Stimulated activated CD4-positive, alpha-beta T cell treated with anti-CD3 and anti-CD28 coated beads, Interleukin-15, amount 100 ng/mL, for 48 hours (primary cell): ENCODE results near the gene CDS2.

ENCODE experiments used
- DNase-seq, 2 donors: peaks; one replicate each; pipeline ENCODE4 v3.0.0-alpha.2; 2020; ENCODE audit warnings: low read depth in 2 of 2

CDS2 gene

GRCh38 chr20:5119143-5119434 lies 7.7 kb upstream of the CDS2 start:
- DNase-seq = no peak

GRCh38 chr20:5119435-5120184 lies 7.2 kb upstream of the CDS2 start, which contains the start of gene PCNA:
Gene PCNA, minus strand, starts transcription at chr20:5119958. Its CDS starts 160 bp downstream, at chr20:5119798.
- peak; percentile 96 to 97 for DNase-seq

- no peak for DNase-seq
Measured at GRCh38 chr20:5120185-5120476, 6.7 kb upstream of the CDS2 start.

DNA sequence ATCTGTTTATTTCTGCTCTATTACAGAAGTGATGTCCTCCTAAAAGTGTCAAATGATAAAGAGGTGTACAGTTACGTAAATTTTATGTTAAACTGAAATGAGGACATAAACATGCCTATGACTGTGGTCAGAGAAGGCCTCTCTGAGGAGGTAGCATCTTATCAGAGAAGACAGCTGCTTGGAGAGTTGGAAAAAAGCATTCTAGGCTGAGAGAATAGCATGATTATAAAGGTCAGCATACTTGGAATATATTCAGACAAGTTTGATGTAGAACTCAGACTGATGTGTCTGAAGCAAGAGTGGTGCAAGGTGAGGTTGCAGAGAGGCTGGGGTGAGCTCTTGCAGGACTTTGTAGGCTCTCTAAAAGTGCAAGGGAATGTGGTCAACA lies 3.9 kb upstream of the CDS2 start:
- no peak for DNase-seq

GRCh38 chr20:5127204-5127858 lies 523 bp downstream of the CDS2 start:
- peak; percentile 64 to 66 for DNase-seq

- DNase-seq = no peak
Measured at GRCh38 chr20:5127859-5128424, 1.1 kb downstream of the CDS2 start.

DNA sequence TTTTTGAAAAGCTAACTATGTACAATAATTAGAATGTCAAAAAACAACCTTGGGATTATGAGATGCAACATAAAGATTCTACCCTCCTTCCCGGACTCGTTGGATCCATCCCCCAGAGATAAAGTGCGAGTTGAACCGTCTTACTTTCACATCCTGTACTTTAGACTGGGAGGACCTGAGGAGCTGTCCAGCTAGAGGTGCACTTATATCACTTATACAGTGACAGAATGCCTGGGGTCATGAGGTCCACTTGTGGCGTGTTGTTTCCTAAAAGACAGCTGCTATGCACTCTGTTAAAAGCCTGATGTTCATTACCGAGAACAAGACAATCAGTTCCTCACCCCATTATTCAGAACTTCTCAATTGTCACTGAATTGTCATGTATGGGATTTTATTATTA lies 2.1 kb downstream of the CDS2 start:
- no peak for DNase-seq

- no peak for DNase-seq
Measured at GRCh38 chr20:5131502-5131901, 4.7 kb downstream of the CDS2 start.

GRCh38 chr20:5133998-5134397 lies 7.2 kb downstream of the CDS2 start:
- DNase-seq = no peak

DNA sequence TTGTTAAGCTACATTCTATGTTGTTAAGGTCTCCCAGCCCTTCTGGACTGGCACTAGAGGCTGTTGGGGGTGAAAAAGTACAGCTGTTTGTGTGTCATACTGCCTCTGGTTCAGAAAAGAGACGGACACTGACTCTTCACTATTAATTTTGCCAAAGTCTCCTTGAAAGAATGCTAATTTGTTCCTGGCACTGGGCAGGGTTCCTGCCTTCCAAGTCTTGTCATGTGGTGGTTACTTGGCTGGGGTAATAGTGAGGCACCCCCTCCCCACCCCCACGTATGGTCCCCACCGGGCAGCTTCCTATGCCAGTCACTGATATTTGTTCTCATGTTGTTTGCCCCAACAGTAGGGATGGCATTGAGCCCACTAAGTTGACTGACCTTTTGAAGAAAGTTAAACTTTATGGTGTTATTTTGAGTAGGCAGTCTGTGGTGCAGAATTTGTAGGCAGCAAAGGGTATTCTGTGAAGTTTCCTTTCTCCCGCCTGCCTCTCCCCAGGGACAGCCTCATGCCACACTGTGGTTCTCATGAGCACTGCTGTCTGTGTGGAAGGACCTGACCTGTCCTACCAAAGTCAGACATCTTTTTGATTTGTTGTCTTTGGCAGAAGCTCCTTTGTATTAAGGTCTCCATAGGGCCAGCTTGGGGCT lies 8.7 kb downstream of the CDS2 start:
- DNase-seq = no peak

GRCh38 chr20:5136096-5136495 lies 9.3 kb downstream of the CDS2 start:
- DNase-seq = no peak

DNA sequence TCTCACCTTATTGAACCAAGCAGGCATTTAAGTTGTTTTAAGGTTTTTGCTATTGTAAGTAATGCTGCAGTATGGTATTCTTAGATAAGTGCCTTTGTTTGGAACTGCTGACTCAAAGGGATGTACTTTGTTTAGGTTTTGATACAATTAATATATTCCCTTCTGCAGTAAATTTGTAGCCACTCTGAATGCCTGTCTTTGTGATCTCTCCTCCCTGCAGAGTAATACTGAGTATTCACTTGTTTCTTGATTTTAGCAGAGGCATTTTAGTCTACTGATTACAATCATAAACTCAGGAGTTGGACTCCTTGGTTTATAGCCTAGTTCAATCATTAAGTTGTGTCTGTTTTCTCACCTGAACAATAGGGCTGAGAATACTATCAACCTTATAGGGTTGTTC lies 13.4 kb downstream of the CDS2 start:
- no peak for DNase-seq

DNA sequence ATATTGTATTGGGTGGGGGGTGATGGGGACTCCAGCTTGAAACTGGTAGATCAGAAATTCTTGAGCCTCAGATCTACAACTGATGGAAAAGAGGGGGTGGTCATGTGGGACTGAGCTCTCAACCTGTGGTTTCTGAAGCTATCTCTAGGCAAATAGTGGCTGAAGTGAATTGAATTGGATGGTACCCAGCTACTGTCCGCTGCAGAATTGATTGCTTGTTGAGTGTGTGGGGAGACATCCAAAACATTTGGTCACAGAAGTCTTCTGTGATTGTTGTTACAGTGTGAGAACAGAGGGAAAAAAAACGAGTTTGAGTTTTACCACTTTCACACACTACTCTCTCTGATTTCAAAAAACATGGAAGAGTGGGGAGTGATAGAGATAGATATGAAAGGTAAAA lies 14.8 kb downstream of the CDS2 start:
- no peak for DNase-seq

DNA sequence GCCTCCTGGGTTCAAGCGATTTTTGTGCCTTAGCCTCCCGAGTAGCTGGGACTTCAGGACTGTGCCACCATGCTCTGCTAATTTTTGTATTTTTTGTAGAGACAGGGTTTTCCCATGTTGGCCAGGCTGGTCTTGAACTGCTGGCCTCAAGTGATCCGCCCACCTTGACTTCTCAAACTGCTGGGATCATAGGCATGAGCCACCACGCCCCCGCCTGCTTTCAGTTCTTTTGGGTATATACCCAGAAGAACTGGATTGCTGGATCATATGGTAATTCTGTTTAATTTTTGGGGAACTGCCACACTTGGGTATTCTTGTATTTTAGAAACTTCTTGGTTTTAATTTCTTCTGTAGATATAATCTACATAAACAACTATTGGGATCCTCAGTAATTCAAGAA lies 17.0 kb downstream of the CDS2 start:
- no peak for DNase-seq

DNA sequence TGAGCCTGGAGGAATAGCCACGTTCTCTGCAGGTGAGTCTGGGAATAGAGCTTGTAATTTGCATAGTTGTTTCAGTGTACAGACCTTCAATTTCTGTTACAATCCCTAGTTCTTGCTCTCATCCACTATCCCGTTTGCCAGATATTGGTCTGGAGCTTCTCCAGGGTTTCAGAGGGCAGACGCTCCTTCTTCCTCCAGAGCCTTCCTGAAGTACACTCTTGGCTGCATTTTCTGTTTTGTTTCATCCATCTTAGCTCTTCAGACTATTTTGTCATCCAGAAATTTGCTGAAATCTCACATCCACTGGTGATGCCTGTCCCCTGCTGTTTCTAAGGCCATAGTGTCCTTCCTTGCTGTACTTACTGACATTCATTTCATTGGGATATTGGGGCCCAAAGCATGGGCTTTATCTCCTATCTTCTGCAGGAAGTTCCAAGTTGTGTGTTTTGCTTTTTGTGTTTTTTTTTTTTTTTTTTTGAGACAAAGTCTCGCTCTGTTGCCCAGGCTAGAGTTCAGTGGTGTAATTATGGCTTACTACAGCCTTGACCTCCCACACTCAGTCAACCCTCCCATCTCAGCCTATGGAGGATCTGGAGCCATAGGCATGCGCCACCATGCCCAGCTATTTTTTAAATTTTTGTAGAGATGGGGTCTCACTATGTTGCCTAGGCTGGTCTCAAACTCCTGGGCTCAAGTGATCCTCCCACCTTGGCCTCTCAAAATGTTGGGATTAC lies 18.7 kb downstream of the CDS2 start:
- DNase-seq = no peak

GRCh38 chr20:5146099-5146668 lies 19.4 kb downstream of the CDS2 start:
- no peak for DNase-seq

- no peak for DNase-seq
Measured at GRCh38 chr20:5146871-5147592, 20.2 kb downstream of the CDS2 start.

- no peak for DNase-seq
Measured at GRCh38 chr20:5148581-5148980, 21.8 kb downstream of the CDS2 start.

- DNase-seq = no peak
Measured at GRCh38 chr20:5149892-5150225, 23.1 kb downstream of the CDS2 start.

- no peak for DNase-seq
Measured at GRCh38 chr20:5150226-5151076, 23.6 kb downstream of the CDS2 start.

DNA sequence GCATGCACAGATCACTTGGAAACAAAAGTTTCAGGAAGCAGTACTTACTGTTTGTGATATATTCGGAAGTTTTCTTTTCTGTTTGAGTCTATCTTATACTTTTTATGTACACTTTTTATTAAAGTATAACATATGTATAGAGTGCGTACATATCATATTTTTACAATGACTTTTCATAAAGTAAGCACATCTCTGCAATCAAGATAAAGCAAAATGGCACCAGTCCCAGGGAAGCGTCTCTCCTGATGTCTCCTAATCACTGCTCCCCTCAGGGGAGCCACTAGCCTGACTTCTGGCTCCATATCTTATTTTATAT lies 26.3 kb downstream of the CDS2 start:
- DNase-seq = no peak
